Left kidney (tissue), 2 donors: ENCODE measurements around the gene PSMD3. TPM values are rescaled to one million over a fixed set of nuclear protein-coding genes. Genes with fewer than 3 reads are reported as not detected.

Experiments
- DNase-seq: peaks from one replicate; pipeline ENCODE4 v3.0.0-alpha.2; 2013
- polyA plus RNA-seq: library from polyadenylated mRNA; unstranded; fragments of 120-200 nt; gene quantifications from one replicate; pipeline ENCODE4 v1.2.1, GENCODE V29; 2013; ENCODE audit not compliant: insufficient read length

Gene PSMD3
- polyA plus RNA-seq, 1 donor, result 106 TPM

GRCh38 chr17:39954876-39955275 is 25.7 kb upstream of the PSMD3 start:
- no peak for DNase-seq

GRCh38 chr17:39955726-39956225 is 24.8 kb upstream of the PSMD3 start:
- DNase-seq, result no peak

GRCh38 chr17:39960524-39961041 is 20.0 kb upstream of the PSMD3 start:
- no peak for DNase-seq

GRCh38 chr17:39962642-39963220 is 17.9 kb upstream of the PSMD3 start, which contains the start of gene GSDMA:
Gene GSDMA, plus strand, starts transcription at chr17:39963004. Its CDS starts 2,684 bp downstream, at chr17:39965688.
- no peak for DNase-seq

GRCh38 chr17:39963829-39964228 is 16.8 kb upstream of the PSMD3 start:
- no peak for DNase-seq

GRCh38 chr17:39965017-39965699 is 15.4 kb upstream of the PSMD3 start:
- DNase-seq, result no peak

- DNase-seq, result no peak
Observed at GRCh38 chr17:39966771-39967170, 13.8 kb upstream of the PSMD3 start.

- DNase-seq, result no peak
Observed at GRCh38 chr17:39968761-39969160, 11.8 kb upstream of the PSMD3 start.

GRCh38 chr17:39969375-39969774 is 11.2 kb upstream of the PSMD3 start:
- no peak for DNase-seq

GRCh38 chr17:39970157-39970692 is 10.4 kb upstream of the PSMD3 start:
- no peak for DNase-seq

GRCh38 chr17:39971076-39971603 is 9.5 kb upstream of the PSMD3 start:
- DNase-seq, result no peak

GRCh38 chr17:39972271-39972670 is 8.3 kb upstream of the PSMD3 start:
- no peak for DNase-seq

- DNase-seq, result no peak
Observed at GRCh38 chr17:39973496-39973895, 7.1 kb upstream of the PSMD3 start.

- DNase-seq, result no peak
Observed at GRCh38 chr17:39974433-39974832, 6.2 kb upstream of the PSMD3 start.

- DNase-seq, result no peak
Observed at GRCh38 chr17:39975801-39976200, 4.8 kb upstream of the PSMD3 start.

GRCh38 chr17:39979016-39979670 is 1.5 kb upstream of the PSMD3 start:
- no peak for DNase-seq

GRCh38 chr17:39979893-39980350 is 685 bp upstream of the PSMD3 start:
- DNase-seq, result no peak

GRCh38 chr17:39981207-39981741 is 667 bp downstream of the PSMD3 start:
- peak; percentile 17 for DNase-seq

GRCh38 chr17:39981766-39982375 is 1.3 kb downstream of the PSMD3 start:
- no peak for DNase-seq

GRCh38 chr17:39988206-39988810 is 7.7 kb downstream of the PSMD3 start:
- no peak for DNase-seq

- no peak for DNase-seq
Observed at GRCh38 chr17:39994448-39994847, 13.8 kb downstream of the PSMD3 start.
